ENCODE results near the gene CA7.

- TF ChIP-seq POLR2A (IDR thresholded peaks at IDR 0.05; ENCODE audit: low read depth), result no peak
- TF ChIP-seq EP300 (IDR thresholded peaks at IDR 0.05), result no peak
- TF ChIP-seq CTCF (IDR thresholded peaks at IDR 0.05), result no peak
Observed at GRCh38 chr16:66800856-66801255, 43.4 kb upstream of the CA7 start.
